Lower leg skin (tissue), 4 donors: ENCODE data around the gene CHID1. TPM values are rescaled to one million over a fixed set of nuclear protein-coding genes. Genes with fewer than 3 reads are reported as not detected.

Experiments
- DNase-seq, 2 donors: peaks; one replicate each; pipeline ENCODE4 v3.0.0-alpha.2; 2019; ENCODE audit warnings: low spot score in 2 of 2
- H3K4me3 ChIP-seq: fragments of 200-600 bp; sonication (generic); 2 replicates; pipeline ENCODE4 v1.5.1; 2017; ENCODE audit warnings: mild to moderate bottlenecking, low read depth; ENCODE audit not compliant: poor library complexity, severe bottlenecking
- POLR2A ChIP-seq, 2 donors: fragments of 450-650 bp; IDR thresholded peaks; one replicate each; pipeline ENCODE4 v1.6.1; 2016 to 2017; ENCODE audit warnings: antibody characterized with exemption in 2 of 2, mild to moderate bottlenecking in 1 of 2, moderate library complexity in 1 of 2
- WGBS, 2 donors: methylation state at CpG; one replicate each; pipeline ENCODE4 v1.1.5; 2018; 5-methylcytosine and 5-hydroxymethylcytosine counted together
- intact Hi-C: fragments of 100-400 bp; cut with DNase I; formaldehyde crosslinking; loops from one replicate; pipeline ENCODE4 v1.15.0; 2023; ENCODE audit warnings: low total_unique reads
- total RNA-seq, 4 donors: library from RNA; depleted of rRNA; stranded (reverse); fragments of >200 nt; gene quantifications; one replicate each; pipeline ENCODE4 v1.1.0, GENCODE V29; 2016
- TF ChIP-seq, protein P1 (sequence below), 3 donors: fragments of 450-650 bp; IDR thresholded peaks; one replicate each; pipeline ENCODE4 v1.5.1; 2016; ENCODE audit warnings: antibody characterized with exemption in 3 of 3, mild to moderate bottlenecking in 3 of 3, moderate library complexity in 2 of 3

CHID1 gene
- total RNA-seq, 4 donors from 2014 or later, result 35.5 to 59.4 (median 50.7) TPM

DNA sequence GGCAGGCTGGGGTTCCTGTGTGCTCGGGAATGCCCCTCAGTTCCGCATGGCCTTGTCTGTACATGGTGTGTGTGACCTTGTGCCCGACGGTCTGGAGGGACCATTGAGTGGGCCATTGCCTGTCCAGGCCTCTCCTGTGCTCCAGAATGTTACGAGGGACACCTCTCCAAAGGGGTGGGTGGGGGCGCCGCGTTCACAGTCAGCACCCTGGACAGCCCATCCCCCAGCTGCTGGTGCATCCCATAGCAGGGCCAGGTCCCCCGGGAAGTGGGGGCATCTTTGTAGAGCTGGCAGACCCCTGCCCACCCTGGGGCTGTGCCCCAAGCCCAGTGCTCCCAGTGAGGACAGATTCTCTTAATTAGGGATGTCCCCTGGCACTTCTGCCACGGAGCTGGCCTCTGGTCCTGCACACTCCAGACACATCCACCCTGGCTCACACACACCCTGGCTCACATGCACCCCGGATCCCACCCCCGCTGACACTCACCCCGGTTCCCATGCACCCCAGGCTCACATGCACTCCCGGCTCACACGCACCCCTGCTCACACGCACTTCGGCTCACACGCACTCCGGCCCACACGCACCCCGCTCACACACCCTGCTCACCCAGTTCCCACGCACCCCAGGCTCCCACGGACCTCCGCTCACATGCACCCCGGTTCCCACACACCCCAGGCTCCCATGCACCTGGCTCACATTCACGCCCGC, 52.4 kb downstream of the CHID1 start:
- no peak for TF ChIP-seq POLR2A (IDR thresholded peaks at IDR 0.05)
- TF ChIP-seq, protein P1, sequence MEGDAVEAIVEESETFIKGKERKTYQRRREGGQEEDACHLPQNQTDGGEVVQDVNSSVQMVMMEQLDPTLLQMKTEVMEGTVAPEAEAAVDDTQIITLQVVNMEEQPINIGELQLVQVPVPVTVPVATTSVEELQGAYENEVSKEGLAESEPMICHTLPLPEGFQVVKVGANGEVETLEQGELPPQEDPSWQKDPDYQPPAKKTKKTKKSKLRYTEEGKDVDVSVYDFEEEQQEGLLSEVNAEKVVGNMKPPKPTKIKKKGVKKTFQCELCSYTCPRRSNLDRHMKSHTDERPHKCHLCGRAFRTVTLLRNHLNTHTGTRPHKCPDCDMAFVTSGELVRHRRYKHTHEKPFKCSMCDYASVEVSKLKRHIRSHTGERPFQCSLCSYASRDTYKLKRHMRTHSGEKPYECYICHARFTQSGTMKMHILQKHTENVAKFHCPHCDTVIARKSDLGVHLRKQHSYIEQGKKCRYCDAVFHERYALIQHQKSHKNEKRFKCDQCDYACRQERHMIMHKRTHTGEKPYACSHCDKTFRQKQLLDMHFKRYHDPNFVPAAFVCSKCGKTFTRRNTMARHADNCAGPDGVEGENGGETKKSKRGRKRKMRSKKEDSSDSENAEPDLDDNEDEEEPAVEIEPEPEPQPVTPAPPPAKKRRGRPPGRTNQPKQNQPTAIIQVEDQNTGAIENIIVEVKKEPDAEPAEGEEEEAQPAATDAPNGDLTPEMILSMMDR (IDR thresholded peaks at IDR 0.05), result no peak
- DNase-seq, result no peak
- no peak overlapping the region for H3K4me3 ChIP-seq
- WGBS, 2 donors, result 82 to 84% methylated on average over 18 to 27 of the region's 27 CpGs
- intact Hi-C loops, result no loop called here

DNA sequence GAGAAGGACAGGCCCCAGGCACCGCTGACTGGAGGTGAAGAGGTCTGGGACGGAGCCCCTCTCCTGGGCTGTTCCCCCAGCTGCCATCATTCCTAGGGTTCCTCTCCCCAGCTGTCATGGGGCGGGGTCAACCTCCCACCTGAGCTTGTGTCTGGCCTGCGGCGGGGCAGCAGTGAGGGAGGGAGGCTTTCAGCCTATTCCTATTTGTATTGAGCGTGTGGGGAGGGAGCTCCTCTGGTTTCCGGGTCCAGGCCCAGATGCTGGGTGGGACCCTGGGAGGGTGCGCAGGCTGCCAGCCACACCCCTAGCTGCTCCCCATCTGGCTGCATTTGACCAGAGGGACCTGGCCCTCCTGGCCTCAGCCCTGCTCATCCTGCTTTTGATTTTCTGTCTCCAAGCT, 54.2 kb downstream of the CHID1 start:
- intact Hi-C loops, result no loop called here
- 58 to 85% methylated on average over 4 to 6 of the region's 8 CpGs for WGBS, 2 donors
- no peak overlapping the region for H3K4me3 ChIP-seq
- TF ChIP-seq, protein P1 (IDR thresholded peaks at IDR 0.05), result no peak
- no peak for TF ChIP-seq POLR2A (IDR thresholded peaks at IDR 0.05)
- DNase-seq, result no peak

DNA sequence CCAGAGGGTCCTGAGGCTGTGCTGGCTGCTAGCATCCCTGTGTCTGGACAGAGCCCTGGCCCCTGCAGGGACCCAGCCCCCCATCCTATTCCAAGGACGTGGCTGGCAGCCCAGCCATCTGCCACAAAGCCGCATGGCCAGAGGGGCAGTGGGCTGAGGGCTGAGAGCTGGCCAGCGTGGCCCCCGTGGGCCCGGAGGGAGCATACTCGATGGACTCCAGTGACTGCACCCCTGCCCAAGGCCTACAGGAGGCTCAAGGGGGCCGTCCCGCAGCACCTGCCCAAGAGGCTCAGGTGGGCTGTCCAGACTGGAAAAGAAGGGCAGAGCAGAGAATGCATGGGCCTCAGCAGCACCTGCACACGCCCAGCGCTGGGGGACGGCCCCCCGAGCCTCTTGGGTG, 54.8 kb downstream of the CHID1 start:
- no peak overlapping the region for H3K4me3 ChIP-seq
- DNase-seq, result no peak
- intact Hi-C loops, result no loop called here
- TF ChIP-seq POLR2A (IDR thresholded peaks at IDR 0.05), result no peak
- TF ChIP-seq, protein P1 (IDR thresholded peaks at IDR 0.05), result no peak
- WGBS, 2 donors, result 84 to 90% methylated on average over 4 to 12 of the region's 12 CpGs

DNA sequence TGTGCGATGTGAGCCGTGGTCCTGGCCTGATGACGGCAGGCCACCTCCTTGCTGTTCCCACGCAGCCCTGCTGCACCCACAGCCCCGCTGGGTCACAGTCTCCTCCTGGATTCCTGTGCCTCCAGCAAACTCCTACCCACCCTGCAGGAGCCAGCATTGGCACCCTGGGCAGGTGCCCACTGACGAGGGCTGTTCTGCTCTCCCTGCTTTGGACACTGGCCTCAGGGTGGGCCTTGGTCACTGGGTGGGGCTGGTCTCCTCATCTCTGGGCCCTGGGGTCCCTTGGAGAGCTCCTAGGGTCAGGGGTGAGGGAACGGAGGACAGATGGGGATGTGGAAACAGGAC, 55.3 kb downstream of the CHID1 start:
- no peak for TF ChIP-seq POLR2A (IDR thresholded peaks at IDR 0.05)
- TF ChIP-seq, protein P1 (IDR thresholded peaks at IDR 0.05), result no peak
- WGBS, 2 donors, result 81 to 89% methylated on average over 7 of the region's 7 CpGs
- intact Hi-C loops, result no loop called here

DNA sequence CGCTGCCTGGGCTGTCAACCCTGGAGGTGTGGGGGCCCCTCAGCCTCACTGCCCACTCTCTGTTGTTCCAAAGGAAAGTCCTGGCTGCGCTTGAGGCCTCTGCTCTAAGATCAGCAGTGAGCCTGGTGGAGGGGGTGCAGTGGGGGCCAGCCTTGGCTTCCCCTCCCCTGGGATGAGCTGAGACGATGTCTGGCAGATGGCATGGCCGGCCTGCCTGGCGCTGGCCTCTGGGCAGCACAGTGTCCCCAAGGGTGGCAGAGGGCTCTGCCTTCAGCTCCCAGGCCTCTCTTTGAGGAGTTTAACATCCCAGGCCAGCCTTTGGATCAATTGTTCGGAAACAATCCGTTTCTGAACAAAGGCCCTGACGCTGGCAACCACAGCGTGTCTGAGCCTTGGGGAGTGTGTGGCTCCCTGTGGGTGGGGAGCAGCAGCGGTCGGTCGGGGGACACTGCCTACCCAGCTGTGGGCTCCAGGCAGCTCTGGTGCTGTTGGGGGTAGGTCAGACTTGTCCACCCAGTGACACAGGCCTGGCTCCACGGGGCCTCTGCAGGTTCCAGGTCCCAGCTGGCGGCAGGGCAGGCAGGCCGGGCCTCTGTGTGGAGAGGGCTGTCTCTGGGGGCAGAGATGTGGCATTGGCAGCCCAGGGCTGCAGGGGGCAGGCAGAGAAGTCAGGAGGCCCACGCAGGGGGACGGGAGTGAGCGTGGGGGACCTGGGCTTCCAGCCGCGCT, 55.8 kb downstream of the CHID1 start:
- WGBS, 2 donors, result 77 to 84% methylated on average over 14 to 18 of the region's 20 CpGs
- H3K4me3 ChIP-seq, result no peak overlapping the region
- intact Hi-C loops, result no loop called here
- TF ChIP-seq, protein P1 (IDR thresholded peaks at IDR 0.05), result no peak
- TF ChIP-seq POLR2A (IDR thresholded peaks at IDR 0.05), result no peak
- DNase-seq, result no peak

More for the DNA sequence above, 55.3 kb downstream of the CHID1 start:
- DNase-seq, result no peak
- no peak overlapping the region for H3K4me3 ChIP-seq
